Adrenal gland (tissue), 5 donors: Measurements from ENCODE around the gene CISD1.

Experiments used
- CTCF ChIP-seq, 6 experiments: fragments of 450-650 bp in 4 of 6; fragments of 200-600 bp in 2 of 6; sonication (generic) in 1 of 6; IDR thresholded peaks; 1 replicate in 5 of 6; 2 replicates in 1 of 6; pipeline versions ENCODE4 v1.5.1 to v1.8.0; 2016 to 2021; ENCODE audit warnings: antibody characterized with exemption in 6 of 6, mild to moderate bottlenecking in 2 of 6, moderate library complexity in 1 of 6
- POLR2A ChIP-seq, 2 donors: fragments of 450-650 bp; IDR thresholded peaks; one replicate each; pipeline ENCODE4 v1.6.1; 2017; ENCODE audit warnings: antibody characterized with exemption in 2 of 2, mild to moderate bottlenecking in 2 of 2, moderate library complexity in 1 of 2
- donor health status: DM: no; HTN: no; CAD: no.

- TF ChIP-seq CTCF (IDR thresholded peaks at IDR 0.05), result no peak
- TF ChIP-seq POLR2A (IDR thresholded peaks at IDR 0.05), result no peak
Observed at GRCh38 chr10:58326967-58327381, 58.0 kb downstream of the CISD1 start.
